HL-60 (cell line): ENCODE results near the gene SLC25A51.

Experiments
- CTCF ChIP-seq: IDR thresholded peaks from one replicate; pipeline ENCODE4 v1.5.1; 2011; ENCODE audit warnings: low read length, control low read depth, inconsistent platforms; ENCODE audit not compliant: insufficient read depth
- POLR2AphosphoS5 ChIP-seq: IDR thresholded peaks from 2 replicates; pipeline ENCODE4 v1.6.1; 2012; ENCODE audit warnings: low read depth
- REST ChIP-seq: IDR thresholded peaks from 2 replicates; pipeline ENCODE4 v1.6.1; 2012; ENCODE audit warnings: low read depth; ENCODE audit not compliant: insufficient replicate concordance

GRCh38 chr9:37909326-37909725, 5.4 kb upstream of the SLC25A51 start:
- TF ChIP-seq REST (no peak), CTCF (no peak), POLR2AphosphoS5 (no peak)
